Measurements from ENCODE around the gene SMCP.

Gene SMCP, protein sequence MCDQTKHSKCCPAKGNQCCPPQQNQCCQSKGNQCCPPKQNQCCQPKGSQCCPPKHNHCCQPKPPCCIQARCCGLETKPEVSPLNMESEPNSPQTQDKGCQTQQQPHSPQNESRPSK

DNA sequence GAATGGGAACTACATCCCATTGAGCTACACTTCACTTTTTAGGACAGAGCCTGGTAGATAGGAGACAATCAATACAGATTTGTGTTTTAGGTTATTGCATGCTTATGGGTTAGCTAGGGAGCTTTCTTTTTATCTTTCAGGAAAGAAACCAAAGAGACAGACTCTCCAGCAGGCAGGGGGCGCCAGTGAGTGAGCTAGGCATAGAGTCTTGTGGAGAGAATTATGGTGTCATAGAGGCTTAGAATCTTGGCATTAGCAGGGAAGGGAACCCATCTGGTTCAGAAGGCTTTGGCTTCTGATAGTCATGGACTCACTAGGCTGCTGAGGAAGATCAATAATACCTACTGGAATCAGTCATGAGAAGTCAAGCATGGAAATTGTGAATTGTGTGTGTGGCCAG lies at the start of gene SMCP:
TSS of gene SMCP (plus strand) at position 281 of the 400 bp plus-strand sequence. CDS start 6,101 bp downstream, outside the sequence.
- H3K9ac ChIP-seq (ENCODE audit: low read depth, low read length), result no peak within 1 kb of the TSS
- H3K27ac ChIP-seq (ENCODE audit: low read depth, low read length), result no peak within 1 kb of the TSS
- no peaks in the 10 kb centered on the region for H3K4me1 ChIP-seq (ENCODE audit: control insufficient read depth, insufficient read depth, low read length)
- H3K27me3 ChIP-seq (ENCODE audit: control insufficient read depth, insufficient read depth, low read length), result no peaks in the 10 kb centered on the region
- H3K9me3 ChIP-seq (ENCODE audit: control insufficient read depth, insufficient read depth, low read length), result peaks cover 39% of the 10 kb centered on the region
- H3K36me3 ChIP-seq (ENCODE audit: control insufficient read depth, insufficient read depth, low read length), result no peaks in the 10 kb centered on the region
- H3K4me3 ChIP-seq (ENCODE audit: low read depth, low read length), result no peak within 1 kb of the TSS

GRCh38 chr1:152836870-152837269 lies 41.3 kb upstream of the SMCP start:
- H3K9me3 ChIP-seq (ENCODE audit: control insufficient read depth, insufficient read depth, low read length), result peaks cover 48% of the 10 kb centered on the region
- no peaks in the 10 kb centered on the region for H3K36me3 ChIP-seq (ENCODE audit: control insufficient read depth, insufficient read depth, low read length)
- no peak overlapping the region for H3K9ac ChIP-seq (ENCODE audit: low read depth, low read length)
- no peak overlapping the region for H3K27ac ChIP-seq (ENCODE audit: low read depth, low read length)
- H3K27me3 ChIP-seq (ENCODE audit: control insufficient read depth, insufficient read depth, low read length), result no peaks in the 10 kb centered on the region
- no peaks in the 10 kb centered on the region for H3K4me1 ChIP-seq (ENCODE audit: control insufficient read depth, insufficient read depth, low read length)
- no peak overlapping the region for H3K4me3 ChIP-seq (ENCODE audit: low read depth, low read length)

- Histone ChIP-seq H3K4me1 (ENCODE audit: control insufficient read depth, insufficient read depth, low read length) (no peaks in the 10 kb centered on the region), H3K27me3 (ENCODE audit: control insufficient read depth, insufficient read depth, low read length) (no peaks in the 10 kb centered on the region), H3K9ac (ENCODE audit: low read depth, low read length) (no peak within 1 kb of the TSS), H3K27ac (ENCODE audit: low read depth, low read length) (no peak within 1 kb of the TSS), H3K9me3 (ENCODE audit: control insufficient read depth, insufficient read depth, low read length) (peaks cover 84% of the 10 kb centered on the region), H3K36me3 (ENCODE audit: control insufficient read depth, insufficient read depth, low read length) (no peaks in the 10 kb centered on the region), H3K4me3 (ENCODE audit: low read depth, low read length) (no peak within 1 kb of the TSS)
Measured at GRCh38 chr1:152842556-152842955, 35.6 kb upstream of the SMCP start, which contains the start of gene LCE6A. Gene LCE6A, plus strand, starts transcription at chr1:152842856. Its CDS starts 665 bp downstream, at chr1:152843521.

DNA sequence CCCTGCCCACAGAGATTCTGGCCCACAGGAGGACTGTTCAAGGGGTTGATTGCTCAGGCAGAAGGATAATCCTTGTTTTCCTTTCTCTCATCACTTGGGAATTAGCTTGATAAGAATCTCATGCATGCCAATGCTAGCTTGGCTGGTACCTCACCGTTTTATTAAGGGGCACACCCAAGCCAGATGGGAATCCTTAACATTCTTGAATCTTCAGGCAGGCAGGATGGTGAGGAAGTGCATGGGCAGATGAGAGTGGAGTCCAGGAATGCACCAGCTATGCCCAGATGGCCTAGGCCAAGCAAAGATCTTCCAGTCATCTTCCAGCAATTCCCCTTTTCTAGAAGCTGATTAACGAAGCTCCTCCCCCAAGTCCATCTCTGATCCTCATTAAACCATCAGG lies 22.5 kb upstream of the SMCP start:
- no peaks in the 10 kb centered on the region for H3K36me3 ChIP-seq (ENCODE audit: control insufficient read depth, insufficient read depth, low read length)
- H3K9me3 ChIP-seq (ENCODE audit: control insufficient read depth, insufficient read depth, low read length), result peaks cover 87% of the 10 kb centered on the region
- no peak overlapping the region for H3K9ac ChIP-seq (ENCODE audit: low read depth, low read length)
- H3K4me3 ChIP-seq (ENCODE audit: low read depth, low read length), result no peak overlapping the region
- no peaks in the 10 kb centered on the region for H3K27me3 ChIP-seq (ENCODE audit: control insufficient read depth, insufficient read depth, low read length)
- H3K4me1 ChIP-seq (ENCODE audit: control insufficient read depth, insufficient read depth, low read length), result no peaks in the 10 kb centered on the region
- H3K27ac ChIP-seq (ENCODE audit: low read depth, low read length), result no peak overlapping the region

DNA sequence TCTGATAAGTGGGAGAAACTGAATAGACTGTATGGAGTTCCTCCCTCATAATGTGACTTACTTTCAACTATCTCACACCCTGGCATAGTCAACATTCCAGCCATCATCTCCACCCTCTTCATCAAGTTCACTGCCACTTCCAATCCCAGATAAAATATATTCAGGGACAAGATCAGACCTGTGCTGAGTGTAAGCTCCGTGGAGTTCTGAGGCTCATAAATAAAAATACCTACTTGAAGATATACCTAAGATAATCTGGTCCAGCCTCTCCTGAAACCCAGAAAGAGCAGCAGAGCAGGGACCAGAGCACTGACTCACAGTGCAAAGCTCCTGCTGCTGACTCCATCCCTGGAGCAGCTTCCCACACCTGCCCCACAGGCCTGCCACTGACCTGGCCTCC lies 20.1 kb upstream of the SMCP start:
- Histone ChIP-seq H3K27me3 (ENCODE audit: control insufficient read depth, insufficient read depth, low read length) (no peaks in the 10 kb centered on the region), H3K9me3 (ENCODE audit: control insufficient read depth, insufficient read depth, low read length) (peaks cover 92% of the 10 kb centered on the region), H3K36me3 (ENCODE audit: control insufficient read depth, insufficient read depth, low read length) (no peaks in the 10 kb centered on the region), H3K9ac (ENCODE audit: low read depth, low read length) (no peak overlapping the region), H3K4me3 (ENCODE audit: low read depth, low read length) (no peak overlapping the region), H3K27ac (ENCODE audit: low read depth, low read length) (no peak overlapping the region), H3K4me1 (ENCODE audit: control insufficient read depth, insufficient read depth, low read length) (no peaks in the 10 kb centered on the region)

DNA sequence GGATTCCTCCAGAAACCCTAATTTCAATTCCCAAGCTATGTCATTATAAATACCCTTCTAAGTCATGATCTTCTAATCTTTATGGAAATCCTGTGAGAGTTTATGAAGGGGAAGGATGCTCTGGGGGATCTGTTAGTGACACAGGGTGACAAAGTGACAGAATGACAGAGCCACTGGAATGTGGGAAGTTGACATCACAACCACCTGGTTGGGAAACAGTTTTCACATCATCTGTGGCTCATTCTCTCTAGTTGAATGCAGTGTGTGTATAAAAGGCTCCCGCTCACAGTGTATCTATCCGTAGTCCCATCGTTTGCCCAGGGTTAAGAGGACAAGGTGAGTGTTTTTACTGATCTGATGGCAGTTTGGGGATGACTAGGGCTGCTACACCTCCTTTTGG lies 18.4 kb upstream of the SMCP start, which contains the start of gene LCE7A:
TSS of gene LCE7A (plus strand) at position 301 of the 400 bp plus-strand sequence. CDS start 702 bp downstream, outside the sequence.
- no peaks in the 10 kb centered on the region for H3K27me3 ChIP-seq (ENCODE audit: control insufficient read depth, insufficient read depth, low read length)

DNA sequence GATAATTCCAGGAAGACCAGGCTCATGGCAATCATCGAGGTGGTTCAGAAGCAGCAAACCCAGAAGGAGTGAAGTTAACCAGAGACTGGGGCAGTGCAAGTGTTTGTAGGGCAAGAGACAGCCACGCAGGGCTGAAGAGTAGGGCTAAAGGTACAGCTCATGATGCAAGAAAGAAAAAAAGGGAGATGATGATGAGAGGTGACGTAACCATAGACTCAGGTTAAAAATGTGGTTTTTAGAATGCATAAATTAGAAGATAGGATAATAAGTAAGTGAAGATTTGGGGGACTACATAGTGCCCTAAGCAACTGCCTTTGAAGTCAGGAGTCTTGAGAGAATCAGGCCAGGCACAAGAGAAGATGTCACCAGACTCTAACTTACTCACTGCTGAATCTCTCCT lies 18.0 kb upstream of the SMCP start:
- no peaks in the 10 kb centered on the region for H3K4me1 ChIP-seq (ENCODE audit: control insufficient read depth, insufficient read depth, low read length)
- H3K9ac ChIP-seq (ENCODE audit: low read depth, low read length), result no peak overlapping the region
- no peak overlapping the region for H3K4me3 ChIP-seq (ENCODE audit: low read depth, low read length)
- H3K27ac ChIP-seq (ENCODE audit: low read depth, low read length), result no peak overlapping the region
- H3K9me3 ChIP-seq (ENCODE audit: control insufficient read depth, insufficient read depth, low read length), result peaks cover 91% of the 10 kb centered on the region
- H3K36me3 ChIP-seq (ENCODE audit: control insufficient read depth, insufficient read depth, low read length), result no peaks in the 10 kb centered on the region
- H3K27me3 ChIP-seq (ENCODE audit: control insufficient read depth, insufficient read depth, low read length), result no peaks in the 10 kb centered on the region

More for the DNA sequence above, 18.4 kb upstream of the SMCP start, which contains the start of gene LCE7A:
- Histone ChIP-seq H3K4me3 (ENCODE audit: low read depth, low read length) (no peak within 1 kb of the TSS; the same call in 1 of the 2 replicates), H3K9ac (ENCODE audit: low read depth, low read length) (no peak within 1 kb of the TSS), H3K27ac (ENCODE audit: low read depth, low read length) (no peak within 1 kb of the TSS), H3K4me1 (ENCODE audit: control insufficient read depth, insufficient read depth, low read length) (no peaks in the 10 kb centered on the region), H3K9me3 (ENCODE audit: control insufficient read depth, insufficient read depth, low read length) (peaks cover 91% of the 10 kb centered on the region), H3K36me3 (ENCODE audit: control insufficient read depth, insufficient read depth, low read length) (no peaks in the 10 kb centered on the region)

DNA sequence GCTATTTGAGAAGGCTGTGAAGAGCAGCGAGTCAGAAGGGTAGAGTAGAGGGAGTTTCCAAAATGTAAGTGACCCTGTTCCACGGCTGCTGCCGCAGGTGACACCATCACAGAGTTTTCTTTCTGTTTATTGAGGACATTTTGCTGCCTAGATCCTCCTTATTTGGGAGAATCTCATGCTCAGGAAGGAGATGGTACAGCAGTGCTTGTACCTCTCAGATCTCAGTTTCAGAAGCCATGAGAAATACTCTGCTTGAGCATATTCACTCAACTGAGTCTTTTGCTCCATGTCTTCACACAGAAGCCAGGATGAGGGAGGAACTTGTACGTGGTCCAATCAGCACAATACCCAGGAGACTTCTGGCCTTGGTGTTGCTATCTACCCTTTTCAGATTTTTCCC lies 16.7 kb upstream of the SMCP start:
- Histone ChIP-seq H3K27me3 (ENCODE audit: control insufficient read depth, insufficient read depth, low read length) (no peaks in the 10 kb centered on the region), H3K4me1 (ENCODE audit: control insufficient read depth, insufficient read depth, low read length) (no peaks in the 10 kb centered on the region), H3K4me3 (ENCODE audit: low read depth, low read length) (no peak overlapping the region), H3K27ac (ENCODE audit: low read depth, low read length) (no peak overlapping the region), H3K9me3 (ENCODE audit: control insufficient read depth, insufficient read depth, low read length) (peaks cover 90% of the 10 kb centered on the region), H3K9ac (ENCODE audit: low read depth, low read length) (no peak overlapping the region), H3K36me3 (ENCODE audit: control insufficient read depth, insufficient read depth, low read length) (no peaks in the 10 kb centered on the region)

DNA sequence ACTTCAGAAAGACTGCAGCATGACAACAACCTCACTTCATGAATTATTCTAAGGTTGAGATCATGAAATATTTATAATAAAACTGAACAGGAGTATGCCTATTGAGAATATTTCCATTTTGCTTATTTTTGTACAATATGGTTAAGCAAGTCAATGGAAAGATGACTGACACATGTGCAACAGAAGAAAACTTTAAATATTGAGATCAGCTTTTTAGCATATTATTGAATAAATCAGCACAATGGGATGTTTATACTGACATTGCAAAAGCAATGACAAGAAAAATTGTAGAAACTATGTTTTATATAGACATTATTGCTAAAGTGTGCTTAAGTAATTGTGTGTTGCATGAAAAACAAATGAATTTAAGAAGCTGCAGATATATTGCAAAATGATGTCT lies 13.7 kb upstream of the SMCP start:
- Histone ChIP-seq H3K36me3 (ENCODE audit: control insufficient read depth, insufficient read depth, low read length) (no peaks in the 10 kb centered on the region), H3K9me3 (ENCODE audit: control insufficient read depth, insufficient read depth, low read length) (peaks cover 78% of the 10 kb centered on the region), H3K4me1 (ENCODE audit: control insufficient read depth, insufficient read depth, low read length) (no peaks in the 10 kb centered on the region), H3K27ac (ENCODE audit: low read depth, low read length) (no peak overlapping the region), H3K4me3 (ENCODE audit: low read depth, low read length) (no peak overlapping the region), H3K9ac (ENCODE audit: low read depth, low read length) (no peak overlapping the region), H3K27me3 (ENCODE audit: control insufficient read depth, insufficient read depth, low read length) (no peaks in the 10 kb centered on the region)

DNA sequence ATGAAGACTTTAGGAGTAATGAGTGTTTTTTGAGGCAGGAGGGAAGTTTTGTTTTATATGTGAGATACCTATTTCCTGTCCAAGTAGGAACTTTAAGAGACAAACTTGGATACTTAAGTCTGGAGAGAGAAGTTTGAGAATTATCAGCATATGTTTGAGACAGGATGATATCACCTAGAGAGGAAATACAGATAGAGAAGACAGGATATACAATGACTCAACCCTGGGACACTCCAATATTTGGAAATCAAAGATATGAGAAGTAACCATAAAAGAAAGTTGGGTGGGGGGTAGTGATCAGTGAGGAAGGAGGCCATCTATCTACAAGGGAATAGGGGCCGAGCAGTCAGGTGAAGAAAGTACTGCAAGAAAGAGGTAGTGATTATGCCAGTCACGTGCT lies 11.8 kb upstream of the SMCP start:
- Histone ChIP-seq H3K27ac (ENCODE audit: low read depth, low read length) (no peak overlapping the region), H3K27me3 (ENCODE audit: control insufficient read depth, insufficient read depth, low read length) (no peaks in the 10 kb centered on the region), H3K36me3 (ENCODE audit: control insufficient read depth, insufficient read depth, low read length) (no peaks in the 10 kb centered on the region), H3K4me1 (ENCODE audit: control insufficient read depth, insufficient read depth, low read length) (no peaks in the 10 kb centered on the region), H3K9ac (ENCODE audit: low read depth, low read length) (no peak overlapping the region), H3K4me3 (ENCODE audit: low read depth, low read length) (no peak overlapping the region), H3K9me3 (ENCODE audit: control insufficient read depth, insufficient read depth, low read length) (peaks cover 65% of the 10 kb centered on the region)

- no peak overlapping the region for H3K27ac ChIP-seq (ENCODE audit: low read depth, low read length)
- H3K27me3 ChIP-seq (ENCODE audit: control insufficient read depth, insufficient read depth, low read length), result no peaks in the 10 kb centered on the region
- H3K9ac ChIP-seq (ENCODE audit: low read depth, low read length), result no peak overlapping the region
- no peaks in the 10 kb centered on the region for H3K36me3 ChIP-seq (ENCODE audit: control insufficient read depth, insufficient read depth, low read length)
- no peak overlapping the region for H3K4me3 ChIP-seq (ENCODE audit: low read depth, low read length)
- no peaks in the 10 kb centered on the region for H3K4me1 ChIP-seq (ENCODE audit: control insufficient read depth, insufficient read depth, low read length)
- peaks cover 32% of the 10 kb centered on the region for H3K9me3 ChIP-seq (ENCODE audit: control insufficient read depth, insufficient read depth, low read length)
Measured at GRCh38 chr1:152869808-152870419, 8.2 kb upstream of the SMCP start.

Data from HUES48 (cell line).